Nephron progenitor cell (in vitro differentiated cells): Measurements from ENCODE around the gene LDLRAD2.
"Not testable (repeated sequence)": the region's sequence is repeated elsewhere in the genome, so short reads cannot be mapped to it uniquely, and the experiment has no call there.

Experiments used
- DNase-seq: peaks from one replicate; pipeline ENCODE4 v3.0.0; 2021
- H3K27ac Mint-ChIP-seq: 2 replicates; pipeline ENCODE4 v1.8.0; 2021; ENCODE audit warnings: mild to moderate bottlenecking, moderate library complexity, mixed read lengths
- H3K27me3 Mint-ChIP-seq: 2 replicates; pipeline ENCODE4 v1.8.0; 2021; ENCODE audit warnings: mild to moderate bottlenecking, low read depth, mixed read lengths; ENCODE audit not compliant: poor library complexity
- H3K36me3 Mint-ChIP-seq: 2 replicates; pipeline ENCODE4 v1.8.0; 2021; ENCODE audit warnings: low read depth, mixed read lengths
- H3K4me1 Mint-ChIP-seq: 2 replicates; pipeline ENCODE4 v1.8.0; 2021; ENCODE audit warnings: mixed read lengths
- H3K4me3 Mint-ChIP-seq: 2 replicates; pipeline ENCODE4 v1.8.0; 2021; ENCODE audit warnings: mild to moderate bottlenecking, moderate library complexity, mixed read lengths
- H3K9me3 Mint-ChIP-seq: 2 replicates; pipeline ENCODE4 v1.8.0; 2021; ENCODE audit warnings: mild to moderate bottlenecking, moderate library complexity, mixed read lengths
- TF ChIP-seq, protein P1 (sequence below): fragments of 200-600 bp; sonication (generic); IDR thresholded peaks from 2 replicates; pipeline ENCODE4 v1.5.0; 2021; ENCODE audit warnings: antibody characterized with exemption

The LDLRAD2 gene

DNA sequence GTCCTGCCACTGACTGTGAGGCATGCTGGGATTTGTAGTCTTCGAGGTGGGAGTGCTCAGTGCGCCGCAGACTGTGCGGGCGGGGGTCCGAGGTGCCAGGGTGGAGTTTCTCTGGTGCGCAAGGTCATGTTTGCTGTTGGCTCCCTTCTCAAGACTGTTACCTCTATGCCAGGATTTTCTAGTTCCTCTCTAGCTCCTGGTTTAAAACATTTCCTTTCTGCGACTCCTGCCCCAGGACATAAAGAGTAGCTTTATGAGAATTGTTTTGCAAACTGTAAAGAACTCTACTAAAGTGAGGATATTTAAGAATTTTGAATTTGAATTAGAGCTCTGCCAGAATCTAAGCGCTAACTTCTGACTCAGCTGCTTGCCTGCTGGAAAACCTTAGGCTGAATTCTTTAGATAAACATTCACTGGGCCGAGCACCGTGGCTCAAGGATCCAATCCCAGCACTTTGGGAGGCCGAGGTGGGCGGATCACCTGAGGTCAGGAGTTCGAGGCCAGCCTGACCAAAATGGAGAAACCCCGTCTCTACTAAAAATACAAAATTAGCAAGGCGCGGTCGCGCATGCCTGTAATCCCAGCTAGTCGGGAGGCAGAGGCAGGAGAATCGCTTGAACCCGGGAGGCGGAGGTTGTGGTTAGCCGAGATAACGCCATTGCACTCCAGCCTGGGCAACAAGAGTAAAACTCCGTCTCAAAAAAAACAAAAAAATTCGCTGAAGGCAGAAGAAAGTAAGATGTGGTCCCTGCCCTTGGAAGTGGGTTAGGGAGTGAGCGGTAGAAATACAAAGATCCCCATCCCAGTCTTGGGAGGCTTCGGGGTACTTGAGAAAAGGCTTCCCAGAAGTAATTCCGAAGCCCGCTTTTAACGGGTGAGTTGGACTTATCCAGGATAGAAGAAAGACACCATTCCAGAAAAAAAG lies 28.1 kb upstream of the LDLRAD2 start:
- Mint-ChIP-seq H3K4me1 (peaks cover 15% of the 10 kb centered on the region), H3K36me3 (peaks cover 13% of the 10 kb centered on the region), H3K27ac (peak overlapping the region; percentile 100), H3K4me3 (peak overlapping the region; percentile 93), H3K9me3 (peaks cover 9% of the 10 kb centered on the region), H3K27me3 (peaks cover 16% of the 10 kb centered on the region)
- TF ChIP-seq, protein P1, sequence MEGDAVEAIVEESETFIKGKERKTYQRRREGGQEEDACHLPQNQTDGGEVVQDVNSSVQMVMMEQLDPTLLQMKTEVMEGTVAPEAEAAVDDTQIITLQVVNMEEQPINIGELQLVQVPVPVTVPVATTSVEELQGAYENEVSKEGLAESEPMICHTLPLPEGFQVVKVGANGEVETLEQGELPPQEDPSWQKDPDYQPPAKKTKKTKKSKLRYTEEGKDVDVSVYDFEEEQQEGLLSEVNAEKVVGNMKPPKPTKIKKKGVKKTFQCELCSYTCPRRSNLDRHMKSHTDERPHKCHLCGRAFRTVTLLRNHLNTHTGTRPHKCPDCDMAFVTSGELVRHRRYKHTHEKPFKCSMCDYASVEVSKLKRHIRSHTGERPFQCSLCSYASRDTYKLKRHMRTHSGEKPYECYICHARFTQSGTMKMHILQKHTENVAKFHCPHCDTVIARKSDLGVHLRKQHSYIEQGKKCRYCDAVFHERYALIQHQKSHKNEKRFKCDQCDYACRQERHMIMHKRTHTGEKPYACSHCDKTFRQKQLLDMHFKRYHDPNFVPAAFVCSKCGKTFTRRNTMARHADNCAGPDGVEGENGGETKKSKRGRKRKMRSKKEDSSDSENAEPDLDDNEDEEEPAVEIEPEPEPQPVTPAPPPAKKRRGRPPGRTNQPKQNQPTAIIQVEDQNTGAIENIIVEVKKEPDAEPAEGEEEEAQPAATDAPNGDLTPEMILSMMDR, result no peak
- peak; percentile 87 for DNase-seq

DNA sequence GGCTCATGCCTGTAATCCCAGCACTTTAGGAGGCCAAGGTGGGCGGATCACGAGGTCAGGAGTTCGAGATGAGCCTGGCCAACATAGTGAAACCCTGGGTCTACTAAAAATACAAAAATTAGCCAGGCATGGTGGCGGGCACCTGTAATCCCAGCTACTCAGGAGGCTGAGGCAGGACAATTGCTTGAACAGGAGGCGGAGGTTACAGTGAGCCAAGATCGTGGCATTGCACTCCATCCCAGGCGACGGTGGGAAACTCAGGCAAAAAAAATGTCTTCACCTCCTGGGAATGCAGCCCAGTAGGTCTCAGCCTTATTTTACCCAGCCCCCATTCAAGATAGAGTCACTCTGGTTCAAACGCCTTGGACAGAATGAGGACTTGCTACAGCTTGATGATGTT lies 26.3 kb upstream of the LDLRAD2 start:
- not testable (repeated sequence) for H3K4me3 Mint-ChIP-seq, H3K27ac Mint-ChIP-seq, H3K4me1 Mint-ChIP-seq, DNase-seq, H3K9me3 Mint-ChIP-seq, H3K36me3 Mint-ChIP-seq
- peaks cover 16% of the 10 kb centered on the region for H3K27me3 Mint-ChIP-seq

DNA sequence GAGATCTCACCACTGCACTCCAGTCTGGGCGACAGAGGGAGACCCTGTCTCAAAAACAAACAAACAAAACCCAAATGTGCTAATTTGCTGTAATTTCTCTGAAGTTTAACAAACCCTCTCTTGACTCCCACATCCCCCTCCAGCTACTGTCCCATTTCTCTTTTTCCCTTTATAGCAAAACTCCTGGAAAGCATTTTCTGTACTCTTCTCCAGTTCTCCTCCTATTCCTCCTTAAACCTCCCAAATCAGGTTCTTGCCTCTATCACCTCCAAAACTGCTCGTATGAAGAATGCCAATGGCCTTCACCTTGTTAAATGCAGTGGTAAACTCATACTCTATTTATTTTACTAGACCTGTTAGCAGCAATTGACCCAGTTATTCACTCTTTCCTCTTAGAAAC lies 25.4 kb upstream of the LDLRAD2 start:
- Mint-ChIP-seq H3K4me3 (no peak overlapping the region), H3K4me1 (peaks cover 5% of the 10 kb centered on the region), H3K36me3 (no peaks in the 10 kb centered on the region), H3K27me3 (peaks cover 16% of the 10 kb centered on the region), H3K27ac (no peak overlapping the region), H3K9me3 (no peaks in the 10 kb centered on the region)
- TF ChIP-seq, protein P1, result no peak
- no peak for DNase-seq

DNA sequence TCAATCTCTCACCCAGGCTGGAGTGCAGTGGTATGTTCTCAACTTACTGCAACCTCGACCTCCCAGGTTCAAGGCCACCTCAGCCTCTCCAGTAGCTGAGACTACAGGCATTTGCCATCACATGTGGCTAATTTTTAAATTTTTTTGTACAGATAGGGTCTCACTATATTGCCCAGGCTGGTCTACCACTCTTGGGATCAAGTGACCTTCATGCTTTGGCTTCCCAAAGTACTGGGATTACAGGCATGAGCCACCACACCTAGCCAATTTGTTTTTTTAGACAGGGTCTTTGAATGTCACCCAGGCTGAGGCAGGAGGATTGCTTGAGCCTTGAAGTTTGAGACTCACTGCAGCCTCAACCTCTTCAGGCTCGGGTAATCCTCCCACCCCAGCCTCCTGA lies 19.0 kb upstream of the LDLRAD2 start:
- no peak overlapping the region for H3K27ac Mint-ChIP-seq
- H3K9me3 Mint-ChIP-seq, result peaks cover 6% of the 10 kb centered on the region
- TF ChIP-seq, protein P1, result no peak
- H3K4me1 Mint-ChIP-seq, result no peaks in the 10 kb centered on the region
- H3K36me3 Mint-ChIP-seq, result no peaks in the 10 kb centered on the region
- peaks cover 3% of the 10 kb centered on the region for H3K27me3 Mint-ChIP-seq
- no peak for DNase-seq
- no peak overlapping the region for H3K4me3 Mint-ChIP-seq

DNA sequence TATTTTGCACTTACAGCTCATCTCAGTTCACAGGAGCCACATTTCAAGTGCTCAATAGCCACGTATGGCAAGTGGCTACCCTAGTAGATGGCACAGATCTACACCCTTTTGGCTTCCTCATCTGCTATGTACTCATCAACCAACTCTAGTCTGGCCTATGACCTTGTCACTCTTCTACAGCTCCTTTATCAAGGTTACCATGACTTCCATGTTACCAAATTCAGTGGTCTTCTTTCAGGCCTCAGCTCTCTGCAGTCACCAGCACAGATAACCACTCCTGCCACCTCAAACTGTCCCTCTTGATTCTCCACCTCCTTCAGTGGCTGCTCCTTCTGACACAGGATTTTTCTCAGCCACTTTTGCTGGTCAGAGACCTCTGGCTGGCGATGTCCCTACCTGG lies 17.4 kb upstream of the LDLRAD2 start:
- Mint-ChIP-seq H3K36me3 (no peaks in the 10 kb centered on the region), H3K9me3 (peaks cover 6% of the 10 kb centered on the region), H3K27me3 (peaks cover 3% of the 10 kb centered on the region), H3K27ac (no peak overlapping the region), H3K4me1 (no peaks in the 10 kb centered on the region), H3K4me3 (no peak overlapping the region)
- TF ChIP-seq, protein P1, result no peak
- no peak for DNase-seq

DNA sequence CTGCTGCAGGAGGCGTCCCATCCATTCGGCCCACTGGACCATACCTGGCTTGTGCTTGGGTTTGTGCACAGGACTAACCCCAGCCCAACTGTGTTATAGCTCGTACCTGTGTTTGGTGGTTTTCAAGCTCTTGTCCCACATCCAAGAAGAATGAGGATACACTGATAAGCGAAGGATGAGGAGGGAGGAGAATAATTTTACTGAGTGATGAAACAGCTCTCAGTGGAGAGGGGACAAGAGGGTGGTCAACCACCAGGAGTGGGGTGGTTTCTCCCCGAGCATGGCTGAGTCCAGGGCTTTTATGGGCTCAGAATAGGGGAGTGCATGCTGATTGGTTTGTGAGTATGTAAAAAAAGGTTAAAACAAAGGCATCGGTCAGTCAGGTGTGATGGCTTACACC lies 17.0 kb upstream of the LDLRAD2 start:
- no peak overlapping the region for H3K4me3 Mint-ChIP-seq

More for the DNA sequence above, 17.0 kb upstream of the LDLRAD2 start:
- Mint-ChIP-seq H3K9me3 (peaks cover 6% of the 10 kb centered on the region), H3K27me3 (peaks cover 4% of the 10 kb centered on the region), H3K4me1 (no peaks in the 10 kb centered on the region), H3K36me3 (no peaks in the 10 kb centered on the region), H3K27ac (no peak overlapping the region)
- TF ChIP-seq, protein P1, result no peak
- DNase-seq, result no peak
